ENCODE data around the gene PDAP1.

DNA sequence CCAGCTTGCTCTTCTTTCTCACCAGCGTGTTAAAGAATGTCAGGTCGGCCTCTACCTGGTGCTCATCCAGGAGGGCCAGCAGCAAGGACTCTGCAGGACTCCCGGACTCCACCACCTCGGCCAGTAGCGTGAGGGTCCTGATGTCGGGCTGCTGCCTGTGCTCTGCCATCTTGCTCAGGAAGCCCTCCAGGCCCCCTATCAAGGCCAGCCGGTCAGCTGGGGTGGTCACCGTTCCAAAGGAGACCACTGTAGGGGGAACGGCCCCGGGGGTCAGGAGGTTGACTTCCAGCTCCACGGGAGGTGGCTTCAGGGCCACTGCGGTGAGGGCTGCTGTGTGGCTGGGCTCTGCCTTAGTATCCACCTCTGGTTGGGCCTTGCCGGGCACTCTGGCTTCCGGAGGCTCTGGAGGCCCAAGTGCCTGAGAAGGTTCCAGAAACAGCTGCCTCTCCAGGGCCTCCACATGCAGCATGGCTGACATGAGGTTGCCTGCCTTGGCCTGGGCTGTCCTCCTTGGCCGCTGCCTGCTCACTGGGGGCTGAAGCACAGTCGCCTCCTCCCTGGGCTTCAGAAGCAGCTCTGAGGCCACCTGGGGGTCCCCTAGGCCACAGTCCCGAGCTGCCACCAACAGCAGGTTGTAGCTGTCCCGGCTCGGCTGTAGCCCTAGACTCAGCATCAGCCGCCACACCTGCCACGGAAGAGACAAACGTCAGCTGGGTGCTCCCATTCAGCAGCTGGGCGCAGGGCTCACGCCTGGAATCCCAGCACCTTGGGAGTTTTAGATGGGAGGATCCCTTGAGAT, 16.7 kb upstream of the PDAP1 start:
- TF ChIP-seq ZNF384 (IDR thresholded peaks at IDR 0.05): no peak
- no peak for TF ChIP-seq CTBP1 (IDR thresholded peaks at IDR 0.05; ENCODE audit: borderline replicate concordance)
- TF ChIP-seq HDGF (IDR thresholded peaks at IDR 0.05; ENCODE audit: borderline replicate concordance): no peak
- TF ChIP-seq SUZ12 (IDR thresholded peaks at IDR 0.05): no peak
- no peak for TF ChIP-seq ELF4 (IDR thresholded peaks at IDR 0.05)
- no peak for TF ChIP-seq NFRKB (IDR thresholded peaks at IDR 0.05)
- no peak for TF ChIP-seq SP1 (IDR thresholded peaks at IDR 0.05)
- no peak for TF ChIP-seq TARDBP (IDR thresholded peaks at IDR 0.05)
- TF ChIP-seq FOXM1 (IDR thresholded peaks at IDR 0.05; ENCODE audit: borderline replicate concordance): no peak
- no peak for TF ChIP-seq LEF1 (IDR thresholded peaks at IDR 0.05; ENCODE audit: borderline replicate concordance)
- no peak for TF ChIP-seq FOXA1 (IDR thresholded peaks at IDR 0.05)
- TF ChIP-seq L3MBTL2 (conservative IDR thresholded peaks at IDR 0.05): no peak
- TF ChIP-seq, protein P1, sequence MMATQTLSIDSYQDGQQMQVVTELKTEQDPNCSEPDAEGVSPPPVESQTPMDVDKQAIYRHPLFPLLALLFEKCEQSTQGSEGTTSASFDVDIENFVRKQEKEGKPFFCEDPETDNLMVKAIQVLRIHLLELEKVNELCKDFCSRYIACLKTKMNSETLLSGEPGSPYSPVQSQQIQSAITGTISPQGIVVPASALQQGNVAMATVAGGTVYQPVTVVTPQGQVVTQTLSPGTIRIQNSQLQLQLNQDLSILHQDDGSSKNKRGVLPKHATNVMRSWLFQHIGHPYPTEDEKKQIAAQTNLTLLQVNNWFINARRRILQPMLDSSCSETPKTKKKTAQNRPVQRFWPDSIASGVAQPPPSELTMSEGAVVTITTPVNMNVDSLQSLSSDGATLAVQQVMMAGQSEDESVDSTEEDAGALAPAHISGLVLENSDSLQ (IDR thresholded peaks at IDR 0.05): no peak
- no peak for TF ChIP-seq BHLHE40 (IDR thresholded peaks at IDR 0.05; ENCODE audit: borderline replicate concordance)

Measured in HEK293T (cell line).